IMR-90 (cell line): Measurements from ENCODE around the gene RAB30. TPM values are rescaled to one million over a fixed set of nuclear protein-coding genes. Genes with fewer than 3 reads are reported as not detected.

Experiments
- ATAC-seq: fragments of 200-7000 bp; cut with Tn5 transposase; 2 replicates; pipeline ENCODE4 v1.9.1; 2020; ENCODE audit warnings: low read depth, mild to moderate bottlenecking, moderate library complexity
- BruUV-seq: library from RNA; stranded (reverse); fragments of 400-500 nt; replicated peaks from 2 replicates; lab custom pipeline; 2021; lab: Mats Ljungman, UMichigan
- CTCF ChIA-PET: fragments of 300-600 bp; formaldehyde crosslinking; extraction: SDS; loops from one replicate; lab custom pipeline; 2021; ENCODE audit warnings: antibody characterized with exemption; lab: Yijun Ruan, JAX
- POLR2A ChIA-PET: fragments of 300-600 bp; sonication (Branson Sonifier 250); formaldehyde crosslinking; loops from one replicate; lab custom pipeline; 2022; ENCODE audit warnings: antibody characterized with exemption; ENCODE audit not compliant: unreplicated experiment; lab: Charles Lee
- DNase-seq: peaks from one replicate; pipeline ENCODE4 v3.0.0; 2013
- H2AFZ ChIP-seq: replicated peaks from 2 replicates; pipeline ENCODE3; 2013; ENCODE audit warnings: low read length, mild to moderate bottlenecking; ENCODE audit not compliant: poor library complexity
- H2AK5ac ChIP-seq: 2 replicates; pipeline ENCODE4 v1.6.1; 2013; ENCODE audit warnings: low read depth, low read length, inconsistent platforms
- H2AK9ac ChIP-seq: replicated peaks from 2 replicates; pipeline ENCODE3; 2013; ENCODE audit warnings: mild to moderate bottlenecking, low read depth, low read length, moderate library complexity; ENCODE audit not compliant: poor library complexity
- H2BK120ac ChIP-seq: 2 replicates; pipeline ENCODE4 v1.6.1; 2013; ENCODE audit warnings: low read depth, low read length, inconsistent platforms
- H2BK15ac ChIP-seq: 3 replicates; pipeline ENCODE4 v1.6.1; 2013; ENCODE audit warnings: low read depth, low read length, inconsistent platforms
- H2BK20ac ChIP-seq: 2 replicates; pipeline ENCODE4 v1.6.1; 2013; ENCODE audit warnings: low read depth, mild to moderate bottlenecking, inconsistent platforms, low read length, moderate library complexity
- H2BK5ac ChIP-seq: 2 replicates; pipeline ENCODE4 v1.6.1; 2013; ENCODE audit warnings: mild to moderate bottlenecking, low read depth, low read length, inconsistent platforms; ENCODE audit not compliant: poor library complexity, severe bottlenecking
- H3K14ac ChIP-seq: replicated peaks from 2 replicates; pipeline ENCODE4 v1.6.1; 2013; ENCODE audit warnings: low read depth, low read length, inconsistent platforms
- H3K18ac ChIP-seq: 2 replicates; pipeline ENCODE4 v1.6.1; 2013; ENCODE audit warnings: low read depth, low read length, control low read depth
- H3K23ac ChIP-seq: 2 replicates; pipeline ENCODE4 v1.6.1; 2013; ENCODE audit warnings: low read depth, low read length, inconsistent platforms
- H3K27ac ChIP-seq: 2 replicates; pipeline ENCODE4 v1.5.1; 2013; ENCODE audit warnings: mild to moderate bottlenecking, control low read depth, low read length; ENCODE audit not compliant: insufficient read depth
- H3K27me3 ChIP-seq: 2 replicates; pipeline ENCODE4 v1.6.1; 2013; ENCODE audit warnings: low read length; ENCODE audit not compliant: control insufficient read depth, insufficient read depth
- H3K36me3 ChIP-seq: 2 replicates; pipeline ENCODE4 v1.6.1; 2013; ENCODE audit warnings: low read length, mixed read lengths; ENCODE audit not compliant: control insufficient read depth, insufficient read depth
- H3K4ac ChIP-seq: 2 replicates; pipeline ENCODE4 v1.6.1; 2013; ENCODE audit warnings: low read depth, low read length, inconsistent platforms
- H3K4me1 ChIP-seq: 2 replicates; pipeline ENCODE4 v1.6.1; 2013; ENCODE audit warnings: low read length, mixed read lengths; ENCODE audit not compliant: control insufficient read depth, insufficient read depth
- H3K4me2 ChIP-seq: 2 replicates; pipeline ENCODE4 v1.6.1; 2013; ENCODE audit warnings: low read depth, mild to moderate bottlenecking, control low read depth, low read length, moderate library complexity
- H3K4me3 ChIP-seq: 2 replicates; pipeline ENCODE4 v1.5.1; 2013; ENCODE audit warnings: low read depth, mild to moderate bottlenecking, control low read depth, low read length, moderate library complexity; ENCODE audit not compliant: insufficient read depth
- H3K56ac ChIP-seq: 2 replicates; pipeline ENCODE4 v1.6.1; 2013; ENCODE audit warnings: low read length, inconsistent platforms; ENCODE audit not compliant: insufficient read depth; ENCODE audit errors: extremely low read depth
- H3K79me1 ChIP-seq, 2 experiments: 2 replicates each; pipeline ENCODE4 v1.6.1; 2013; ENCODE audit warnings: low read length in 2 of 2, inconsistent platforms in 1 of 2, low read depth in 1 of 2
- H3K9ac ChIP-seq: 2 replicates; pipeline ENCODE4 v1.6.1; 2013; ENCODE audit warnings: low read depth, low read length, control low read depth
- H3K9me1 ChIP-seq: 2 replicates; pipeline ENCODE4 v1.6.1; 2013; ENCODE audit warnings: low read length, inconsistent platforms; ENCODE audit not compliant: insufficient read depth
- H3K9me3 ChIP-seq: 2 replicates; pipeline ENCODE4 v1.6.1; 2013; ENCODE audit warnings: low read length; ENCODE audit not compliant: control insufficient read depth, insufficient read depth
- H4K20me1 ChIP-seq: 2 replicates; pipeline ENCODE4 v1.6.1; 2013; ENCODE audit warnings: low read length, inconsistent platforms; ENCODE audit not compliant: insufficient read depth
- H4K5ac ChIP-seq: 2 replicates; pipeline ENCODE4 v1.6.1; 2013; ENCODE audit warnings: mild to moderate bottlenecking, low read depth, low read length, control low read depth
- H4K8ac ChIP-seq, 2 experiments: 2 replicates each; pipeline ENCODE4 v1.6.1; 2013; ENCODE audit warnings: low read depth in 2 of 2, low read length in 2 of 2, control low read depth in 1 of 2, inconsistent platforms in 1 of 2
- H4K91ac ChIP-seq: 2 replicates; pipeline ENCODE4 v1.6.1; 2013; ENCODE audit warnings: low read depth, low read length, inconsistent platforms; ENCODE audit not compliant: insufficient read depth
- BHLHE40 ChIP-seq: fragments of 150-350 bp; IDR thresholded peaks from 2 replicates; pipeline ENCODE4 v1.6.1; 2016; ENCODE audit warnings: mild to moderate bottlenecking, low read depth, low read length
- CEBPB ChIP-seq: IDR thresholded peaks from 2 replicates; pipeline ENCODE4 v1.6.1; 2012; ENCODE audit warnings: low read depth, low read length, improper control_type of control experiment
- CHD1 ChIP-seq: IDR thresholded peaks from 2 replicates; pipeline ENCODE4 v1.6.1; 2012; ENCODE audit warnings: low read depth, low read length, improper control_type of control experiment
- CTCF ChIP-seq: conservative IDR thresholded peaks from 2 replicates; pipeline ENCODE4 v1.5.1; 2012; ENCODE audit warnings: mild to moderate bottlenecking, low read depth, low read length, improper control_type of control experiment
- ELK1 ChIP-seq: fragments of 150-350 bp; IDR thresholded peaks from 2 replicates; pipeline ENCODE4 v1.6.1; 2016; ENCODE audit warnings: low read depth, mild to moderate bottlenecking, low read length, moderate library complexity, borderline replicate concordance
- FOS ChIP-seq: fragments of 150-350 bp; IDR thresholded peaks from 2 replicates; pipeline ENCODE4 v1.6.1; 2016; ENCODE audit warnings: low read depth, low read length
- MAFK ChIP-seq: IDR thresholded peaks from 2 replicates; pipeline ENCODE4 v1.6.1; 2012; ENCODE audit warnings: low read depth, low read length, improper control_type of control experiment
- MAZ ChIP-seq: IDR thresholded peaks from 2 replicates; pipeline ENCODE4 v1.6.1; 2012; ENCODE audit warnings: low read depth, mild to moderate bottlenecking, low read length, improper control_type of control experiment, moderate library complexity, borderline replicate concordance
- MXI1 ChIP-seq: IDR thresholded peaks from 2 replicates; pipeline ENCODE4 v1.6.1; 2012; ENCODE audit warnings: low read depth, mild to moderate bottlenecking, low read length, moderate library complexity, borderline replicate concordance
- NFE2L2 ChIP-seq: fragments of 150-350 bp; IDR thresholded peaks from 2 replicates; pipeline ENCODE4 v1.6.1; 2016; ENCODE audit warnings: low read depth, mild to moderate bottlenecking, low read length
- POLR2A ChIP-seq: IDR thresholded peaks from 2 replicates; pipeline ENCODE4 v1.6.1; 2012; ENCODE audit warnings: mild to moderate bottlenecking, low read depth, low read length
- RAD21 ChIP-seq: IDR thresholded peaks from 2 replicates; pipeline ENCODE4 v1.6.1; 2012; ENCODE audit warnings: low read length, improper control_type of control experiment
- RCOR1 ChIP-seq: IDR thresholded peaks from 2 replicates; pipeline ENCODE4 v1.6.1; 2012; ENCODE audit warnings: mild to moderate bottlenecking, low read length, improper control_type of control experiment; ENCODE audit not compliant: insufficient replicate concordance
- RFX5 ChIP-seq: IDR thresholded peaks from 2 replicates; pipeline ENCODE4 v1.8.0; 2012; ENCODE audit warnings: low read depth, mild to moderate bottlenecking, low read length, moderate library complexity
- SMC3 ChIP-seq: fragments of 150-350 bp; IDR thresholded peaks from 2 replicates; pipeline ENCODE4 v1.6.1; 2016; ENCODE audit warnings: low read depth, mild to moderate bottlenecking, antibody characterized with exemption, low read length, moderate library complexity
- USF2 ChIP-seq: fragments of 150-350 bp; IDR thresholded peaks from 2 replicates; pipeline ENCODE4 v1.6.1; 2017; ENCODE audit warnings: mild to moderate bottlenecking, antibody characterized with exemption, low read length, low read depth
- WGBS, 2 experiments: methylation state at CpG; one replicate each; pipeline versions ENCODE4 v1.1.5 to v1.1.7; 2013; ENCODE audit warnings: missing lambda C conversion rate in 2 of 2; ENCODE audit not compliant: insufficient read length in 1 of 2; ENCODE audit errors: extremely low coverage in 2 of 2; 5-methylcytosine and 5-hydroxymethylcytosine counted together
- dilution Hi-C: fragments of 300-500 bp; cut with HindIII; formaldehyde crosslinking; loops from one replicate; pipeline ENCODE4 v1.14.3; 2018; ENCODE audit warnings: low sequenced_read_pairs; ENCODE audit not compliant: unreplicated experiment
- in situ Hi-C: fragments of 300-500 bp; cut with MboI; formaldehyde crosslinking; loops from 3 replicates; pipeline ENCODE4 v1.14.3; 2019; ENCODE audit warnings: low sequenced_read_pairs, inconsistent platforms, mixed read lengths
- intact Hi-C: fragments of 100-400 bp; cut with micrococcal nuclease; formaldehyde crosslinking; loops from 2 replicates; pipeline ENCODE4 v1.10.0; 2022
- polyA plus RNA-seq, 3 experiments: library from polyadenylated mRNA; depleted of rRNA; stranded (reverse); fragments of >200 nt; gene quantifications; 2 replicates each; pipeline ENCODE4 v1.2.3, GENCODE V29; 2012; ENCODE audit warnings: low replicate concordance in 1 of 3
- total RNA-seq: library from RNA; depleted of rRNA; stranded (reverse); fragments of >200 nt; gene quantifications from 2 replicates; pipeline ENCODE4 v1.2.3, GENCODE V29; 2012

Gene RAB30
- total and polyA plus RNA-seq, 2 of the 4 experiments (the other 2 are of a cell fraction), result 7.2 to 25.6 TPM

GRCh38 chr11:83054001-83054400 is 17.7 kb downstream of the RAB30 start:
- no peak overlapping the region for H3K23ac ChIP-seq
- H3K27ac ChIP-seq, result no peak overlapping the region
- no peaks in the 10 kb centered on the region for H3K9me3 ChIP-seq
- H3K79me1 ChIP-seq, result peaks cover 15 to 40% of the 10 kb centered on the region in 2 experiments; a peak in 3 of 4 replicates
- peak overlapping the region; percentile 44 for H2AK5ac ChIP-seq
- ChIA-PET POLR2A (no interaction called here), CTCF (no interaction called here)
- H2BK120ac ChIP-seq, result no peak overlapping the region
- TF ChIP-seq RFX5, result no peak
- TF ChIP-seq POLR2A, result no peak
- no peak for TF ChIP-seq MAZ
- TF ChIP-seq SMC3, result no peak
- no peak for TF ChIP-seq FOS
- TF ChIP-seq RCOR1, result no peak
- TF ChIP-seq BHLHE40, result no peak
- TF ChIP-seq CHD1, result no peak
- no peak for TF ChIP-seq CTCF
- TF ChIP-seq RAD21, result no peak
- no peak for TF ChIP-seq ELK1
- no peak for TF ChIP-seq MXI1
- TF ChIP-seq MAFK, result no peak
- no peak for TF ChIP-seq NFE2L2
- no peak for TF ChIP-seq USF2
- TF ChIP-seq CEBPB, result no peak
- no CpG with 5 or more reads among the region's 2 CpGs for WGBS, 2 experiments
- H2BK15ac ChIP-seq, result peak overlapping the region; percentile 62; the same call in 1 of the 3 replicates
- H2AK9ac ChIP-seq, result no peak overlapping the region
- H3K27me3 ChIP-seq, result no peaks in the 10 kb centered on the region
- no peak overlapping the region for H2AFZ ChIP-seq
- peaks cover 8% of the 10 kb centered on the region; the same call in 1 of the 2 replicates for H4K20me1 ChIP-seq
- H4K91ac ChIP-seq, result no peak overlapping the region
- no peak overlapping the region for H3K4ac ChIP-seq
- no peak overlapping the region for H3K4me2 ChIP-seq
- in situ Hi-C loops (no loop called here), intact Hi-C loops (loop anchor here (5.0 kb wide), 1 partner anchor 103 kb away; the partner anchor contains the start of gene PCF11), dilution Hi-C loops (loop anchor here (25.0 kb wide), 1 partner anchor 108 kb away; the partner anchor contains the start of gene PCF11)
- H3K9ac ChIP-seq, result no peak overlapping the region
- no peak overlapping the region for H3K56ac ChIP-seq
- H4K5ac ChIP-seq, result no peak overlapping the region
- BruUV-seq, result no TSS peak
- no peaks in the 10 kb centered on the region for H3K36me3 ChIP-seq
- ATAC-seq (no peak), DNase-seq (no peak)
- H3K14ac ChIP-seq, result no peak overlapping the region
- peaks cover 18% of the 10 kb centered on the region for H3K9me1 ChIP-seq
- peaks cover 13% of the 10 kb centered on the region for H3K4me1 ChIP-seq
- no peak overlapping the region for H4K8ac ChIP-seq
- no peak overlapping the region for H2BK5ac ChIP-seq
- no peak overlapping the region for H2BK20ac ChIP-seq
- H3K18ac ChIP-seq, result peak overlapping the region; percentile 9; the same call in 1 of the 2 replicates
- H3K4me3 ChIP-seq, result no peak overlapping the region
